Measurements from ENCODE around the gene SLC22A12.
"Not testable (repeated sequence)": the region's sequence is repeated elsewhere in the genome, so short reads cannot be mapped to it uniquely, and the experiment has no call there.

The SLC22A12 gene

DNA sequence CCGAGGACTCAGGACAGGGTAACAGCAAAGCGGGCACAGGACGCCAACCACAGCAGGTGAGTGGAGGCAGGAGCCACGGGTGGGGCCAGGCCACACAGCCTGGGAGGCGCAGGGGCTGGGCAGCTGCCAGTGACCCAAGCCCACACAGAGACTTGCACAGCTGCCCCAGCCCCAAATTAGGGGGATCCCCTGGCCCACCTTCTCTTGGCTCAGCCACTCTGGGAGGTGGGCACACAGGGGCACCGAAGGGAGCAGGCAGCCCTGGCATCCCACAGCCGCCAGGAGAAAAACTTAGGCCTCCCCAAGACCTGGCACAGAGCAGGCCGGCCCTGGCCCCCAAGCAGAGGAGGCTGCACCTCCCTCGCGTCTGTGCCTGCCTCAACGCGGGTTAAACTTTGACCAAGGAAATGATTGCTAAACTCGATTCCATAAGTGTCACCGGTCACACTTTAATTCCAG is at the start of gene SLC22A12:
Gene SLC22A12, plus strand, starts transcription at position 458 of the 459 bp plus-strand sequence. CDS start 337 bp downstream, outside the sequence.
- DNase-seq: no peak

DNA sequence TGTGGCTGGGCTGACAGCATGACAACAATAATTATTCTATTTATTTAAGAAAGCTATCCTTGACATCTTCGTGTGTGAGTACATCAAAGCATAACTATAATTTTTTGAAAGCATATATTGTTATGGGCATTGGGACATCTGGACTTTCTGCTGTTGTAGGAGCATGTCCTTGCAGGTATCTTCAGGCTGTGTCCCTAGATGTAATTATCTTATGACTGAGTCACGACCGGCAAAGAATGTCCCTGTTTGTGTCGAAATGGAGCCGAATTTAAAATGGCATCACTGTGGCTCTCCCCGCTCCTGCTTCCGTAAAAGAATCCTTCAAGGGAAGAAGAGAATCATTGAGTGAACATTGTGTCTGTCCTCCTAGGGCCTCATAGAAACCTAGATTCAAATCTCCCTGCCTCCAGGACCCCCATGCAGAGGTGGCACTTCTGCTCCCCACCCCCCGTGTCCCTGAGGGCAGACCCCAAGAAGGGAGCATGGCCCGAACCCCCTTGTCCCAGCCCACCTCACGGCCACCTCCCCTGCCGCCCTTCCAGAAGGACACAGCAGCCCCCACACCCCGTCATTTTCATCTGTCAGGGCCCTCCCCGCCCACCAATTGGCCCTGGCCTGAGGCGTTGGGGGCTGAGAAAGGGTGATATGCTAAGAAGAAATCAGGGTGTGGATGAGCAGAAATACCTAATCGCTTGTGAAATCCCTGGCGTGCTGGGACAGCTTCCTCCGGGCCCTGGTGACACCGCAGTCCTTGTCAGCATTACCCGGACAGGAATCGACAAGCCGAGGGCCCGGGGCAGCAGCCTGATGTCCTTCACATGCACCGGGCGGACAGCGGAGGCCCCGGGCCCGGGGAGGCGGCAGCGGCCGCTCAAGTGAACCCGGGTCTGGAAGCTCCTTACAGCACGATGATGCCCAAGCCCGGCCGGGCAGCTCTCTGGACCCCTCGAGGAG is 48.6 kb upstream of the SLC22A12 start:
- no peak for DNase-seq

GRCh38 chr11:64543818-64544217 is 47.2 kb upstream of the SLC22A12 start:
- DNase-seq: no peak

DNA sequence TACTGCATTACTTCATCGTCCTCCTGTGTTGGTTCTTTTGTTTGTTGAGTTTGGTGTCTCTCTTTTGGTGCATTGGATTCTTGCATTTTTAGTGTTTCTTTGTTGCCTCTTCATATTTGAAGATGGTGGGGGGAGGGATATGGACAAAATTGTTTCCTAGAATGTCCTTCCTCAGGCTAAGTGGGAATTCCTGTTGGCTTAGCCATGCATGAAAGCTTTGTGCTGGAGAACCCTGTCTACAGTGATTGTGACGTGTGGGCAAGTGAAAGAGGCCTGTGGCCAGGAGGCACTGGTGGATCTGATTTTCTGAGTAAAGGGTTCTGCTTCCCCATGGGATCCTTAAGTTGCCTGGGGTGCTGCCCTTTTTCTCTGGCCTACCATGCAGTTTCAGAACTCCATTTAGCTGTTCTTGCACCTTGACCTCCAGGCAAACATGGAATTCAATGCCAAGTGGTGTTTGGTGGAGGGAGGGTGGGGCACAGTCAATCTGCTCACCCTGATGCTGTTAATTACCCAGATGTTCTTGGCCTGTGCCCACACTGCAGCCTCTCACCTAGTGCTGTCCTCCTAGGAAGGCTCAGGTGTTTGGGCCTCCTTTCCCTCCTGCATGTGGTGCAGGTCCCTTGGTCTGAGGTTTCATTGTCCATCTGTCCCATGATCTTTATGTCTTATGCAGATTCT is 46.3 kb upstream of the SLC22A12 start:
- no peak for DNase-seq

DNA sequence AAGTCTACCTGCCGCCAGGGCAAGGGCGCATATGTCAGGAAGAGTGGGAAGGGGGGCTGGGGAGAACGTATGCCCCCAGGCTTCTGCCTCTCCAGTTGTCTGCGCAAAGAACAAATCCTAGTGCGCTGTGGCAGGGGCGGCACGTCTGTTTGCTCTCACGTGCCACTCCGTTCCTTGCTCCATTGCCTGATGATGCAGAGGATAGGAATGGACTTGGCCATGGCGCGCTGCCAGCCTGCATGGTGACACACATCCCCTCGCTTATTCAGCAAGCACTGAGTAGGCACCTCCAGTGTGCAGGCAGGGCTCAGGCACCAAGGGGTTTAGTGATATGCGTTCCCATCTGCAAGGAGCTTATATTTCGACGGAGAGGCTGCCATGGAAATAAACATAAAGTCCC is 45.4 kb upstream of the SLC22A12 start:
- DNase-seq: no peak

DNA sequence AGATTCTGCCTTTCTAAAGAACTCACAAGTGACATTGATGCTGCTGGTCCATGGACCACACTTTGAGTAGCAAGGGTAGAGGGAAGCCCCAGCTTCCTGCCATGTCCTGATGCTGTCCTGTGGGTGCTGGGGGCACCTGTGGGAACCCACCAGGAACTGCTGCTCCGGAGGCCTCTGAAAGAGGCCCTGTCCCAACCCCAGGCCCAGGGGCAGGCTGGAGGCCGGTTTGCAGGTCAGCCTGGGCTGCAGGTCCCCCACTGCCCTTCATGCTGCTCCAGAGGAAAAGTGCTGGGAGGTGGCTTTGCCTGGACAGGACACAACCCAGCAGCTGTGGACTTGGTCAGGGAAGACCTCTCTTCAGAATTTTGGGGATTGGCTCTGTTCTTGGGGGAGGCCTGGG is 44.8 kb upstream of the SLC22A12 start:
- DNase-seq: no peak

DNA sequence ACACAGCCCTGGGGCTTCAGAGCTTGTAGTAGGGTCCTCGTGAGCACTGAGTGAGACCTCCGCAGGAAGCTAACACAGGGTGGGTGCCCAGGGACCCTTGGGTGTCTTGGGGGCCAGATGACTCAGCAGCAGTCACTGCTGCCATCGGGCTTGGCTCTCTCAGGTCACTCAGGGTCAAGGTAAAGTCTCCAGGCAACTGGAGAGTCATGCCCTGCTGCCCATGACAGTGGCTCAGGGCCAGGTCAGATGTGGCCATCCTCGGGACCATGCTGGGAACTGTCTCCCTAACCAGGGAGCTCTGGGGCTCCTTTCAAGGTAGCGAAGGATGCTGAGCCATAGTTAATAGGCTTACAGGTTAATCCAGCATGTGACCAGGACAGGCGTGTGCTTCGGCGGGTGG is 44.4 kb upstream of the SLC22A12 start:
- no peak for DNase-seq

GRCh38 chr11:64549969-64550368 is 41.1 kb upstream of the SLC22A12 start:
- DNase-seq: no peak

GRCh38 chr11:64553554-64554201 is 37.3 kb upstream of the SLC22A12 start:
- peak; percentile 18 for DNase-seq

DNA sequence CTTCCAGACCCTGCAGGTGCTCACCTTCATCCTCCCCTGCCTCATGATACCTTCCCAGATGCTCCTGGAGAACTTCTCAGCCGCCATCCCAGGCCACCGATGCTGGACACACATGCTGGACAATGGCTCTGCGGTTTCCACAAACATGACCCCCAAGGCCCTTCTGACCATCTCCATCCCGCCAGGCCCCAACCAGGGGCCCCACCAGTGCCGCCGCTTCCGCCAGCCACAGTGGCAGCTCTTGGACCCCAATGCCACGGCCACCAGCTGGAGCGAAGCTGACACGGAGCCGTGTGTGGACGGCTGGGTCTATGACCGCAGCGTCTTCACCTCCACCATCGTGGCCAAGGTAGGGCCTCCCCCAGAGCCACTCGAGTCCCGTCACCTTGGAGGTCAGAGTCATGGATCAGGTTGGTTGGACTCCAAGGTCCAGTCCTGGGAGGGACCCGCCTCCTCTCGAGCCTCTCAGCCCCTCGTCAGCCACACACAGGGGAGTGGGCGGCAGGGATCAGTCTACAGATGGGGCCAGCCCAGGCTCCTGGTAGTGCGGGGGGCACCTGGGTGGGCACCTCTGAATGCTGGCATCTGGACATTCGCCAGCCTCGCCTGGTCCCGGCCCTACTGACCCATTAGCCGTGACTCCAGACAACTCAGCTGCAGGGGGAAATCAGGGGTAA is 34.8 kb upstream of the SLC22A12 start:
- DNase-seq: no peak

DNA sequence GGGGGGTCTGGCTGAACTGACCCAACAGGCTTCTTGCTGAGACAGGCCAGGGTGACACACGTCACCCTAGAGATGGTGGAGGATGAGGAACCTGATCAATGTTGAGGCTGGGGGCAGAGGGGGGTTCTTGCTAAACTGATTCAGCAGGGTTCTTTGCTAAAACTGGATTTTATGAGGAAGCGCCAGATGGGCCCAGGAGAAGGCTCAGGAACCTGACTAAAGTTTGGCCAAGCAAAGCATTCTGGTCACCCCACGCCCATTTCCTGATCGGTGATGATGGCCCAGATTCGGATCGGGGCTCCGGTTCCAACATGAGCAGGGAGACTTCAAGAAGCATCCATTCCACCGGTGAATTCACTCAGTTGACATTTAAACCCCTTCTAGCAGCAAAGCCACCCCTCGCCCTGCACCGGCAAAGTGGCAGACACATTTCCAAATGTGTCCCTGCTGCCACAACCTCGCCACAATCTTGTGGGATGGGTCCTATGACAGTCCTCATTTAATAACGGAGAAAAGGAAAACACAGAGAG is 34.2 kb upstream of the SLC22A12 start:
- DNase-seq: no peak

DNA sequence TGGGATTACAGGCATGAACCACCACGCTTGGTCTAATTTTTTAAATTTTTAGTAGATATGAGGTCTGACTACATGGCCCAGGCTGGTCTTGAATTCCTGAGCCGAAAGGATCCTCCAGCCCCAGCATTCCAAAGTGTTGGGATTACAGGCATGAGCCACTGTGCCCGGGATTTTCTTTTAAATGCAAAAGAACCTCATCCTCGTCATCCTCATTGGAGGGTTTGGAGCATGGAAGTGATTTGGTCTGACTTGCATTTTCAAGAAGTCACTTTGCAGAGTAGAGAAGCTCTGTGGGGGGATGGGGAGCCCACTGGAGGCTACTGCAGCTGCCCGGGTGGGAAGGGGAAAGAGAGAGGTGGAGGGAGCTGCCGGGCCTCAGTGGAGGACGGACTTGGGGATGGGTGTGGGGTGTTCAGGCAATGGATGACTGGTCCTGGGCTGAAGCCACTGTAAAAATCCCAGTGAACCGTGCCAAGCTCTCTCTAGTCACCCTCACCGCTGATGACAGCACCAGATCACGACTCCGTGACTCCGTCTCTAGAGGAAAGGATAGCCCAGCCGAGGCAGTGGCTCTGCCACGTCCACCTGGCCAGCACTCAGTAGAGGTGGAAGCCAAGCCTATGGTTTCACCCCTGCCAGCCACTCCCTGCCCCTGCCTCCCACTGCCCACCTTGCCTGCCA is 32.8 kb upstream of the SLC22A12 start:
- no peak for DNase-seq

- DNase-seq: no peak
These were observed 32.2 kb upstream of the SLC22A12 start for GRCh38 chr11:64558869-64559268.

DNA sequence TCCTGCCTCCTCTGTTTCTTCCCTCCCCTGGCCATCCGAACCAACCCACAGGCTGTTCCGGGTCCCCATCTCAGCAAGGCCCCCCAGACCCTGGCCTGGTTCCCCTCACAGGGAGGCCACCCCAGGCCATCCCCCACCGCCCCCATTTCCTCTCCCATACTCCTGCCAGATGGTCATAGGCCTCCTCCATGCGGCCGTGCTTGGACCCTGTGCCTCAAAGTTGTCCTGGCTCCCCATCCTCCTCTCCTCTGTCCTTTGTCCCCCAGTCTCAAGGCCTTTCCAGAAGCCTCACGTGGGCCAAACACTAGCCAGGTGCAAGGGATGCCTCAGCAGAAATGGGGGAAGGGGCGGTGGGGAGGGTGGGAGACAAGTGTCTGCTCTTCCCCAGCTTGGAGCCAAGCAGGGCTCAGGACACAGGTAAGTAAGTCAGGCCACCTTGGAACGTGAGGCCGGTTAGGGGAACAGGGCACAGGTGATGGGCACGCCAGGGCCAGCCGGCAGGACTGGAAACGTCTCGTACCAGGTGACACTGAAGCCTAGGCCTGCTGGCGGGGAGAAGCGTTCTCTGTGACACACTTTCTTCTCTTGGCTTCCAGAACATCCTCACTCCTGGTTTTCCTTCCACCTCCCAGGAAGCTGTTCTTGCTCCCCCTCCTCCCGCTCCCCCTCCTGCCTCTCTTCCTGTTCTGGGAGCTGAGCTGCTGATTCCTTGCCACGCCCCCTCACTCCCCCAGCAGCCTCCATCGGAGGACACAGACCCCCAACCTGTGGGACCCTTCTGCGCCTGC is 31.5 kb upstream of the SLC22A12 start:
- DNase-seq: no peak

- DNase-seq: no peak
These were observed 30.8 kb upstream of the SLC22A12 start for GRCh38 chr11:64560139-64560771.

DNA sequence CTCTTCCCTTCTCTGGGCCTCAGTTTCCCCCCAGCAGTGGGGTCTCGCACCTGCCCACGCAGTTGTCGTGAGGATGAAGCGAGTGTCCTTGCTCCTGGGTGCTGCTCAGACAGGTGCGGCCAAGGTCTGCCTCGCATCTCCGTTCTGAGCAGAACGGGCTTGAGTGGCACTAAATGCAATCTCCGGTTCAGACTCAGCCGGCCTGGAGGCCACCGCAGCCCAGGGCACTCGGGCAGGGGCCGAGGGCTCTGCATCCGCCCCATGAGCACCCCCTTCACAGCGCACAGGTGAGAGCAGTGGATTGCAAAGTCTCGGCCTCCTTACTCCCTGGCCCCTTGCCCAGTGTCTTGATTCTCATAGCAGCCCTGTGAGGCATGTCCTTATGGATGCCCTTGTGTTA is 30.1 kb upstream of the SLC22A12 start:
- DNase-seq: no peak

DNA sequence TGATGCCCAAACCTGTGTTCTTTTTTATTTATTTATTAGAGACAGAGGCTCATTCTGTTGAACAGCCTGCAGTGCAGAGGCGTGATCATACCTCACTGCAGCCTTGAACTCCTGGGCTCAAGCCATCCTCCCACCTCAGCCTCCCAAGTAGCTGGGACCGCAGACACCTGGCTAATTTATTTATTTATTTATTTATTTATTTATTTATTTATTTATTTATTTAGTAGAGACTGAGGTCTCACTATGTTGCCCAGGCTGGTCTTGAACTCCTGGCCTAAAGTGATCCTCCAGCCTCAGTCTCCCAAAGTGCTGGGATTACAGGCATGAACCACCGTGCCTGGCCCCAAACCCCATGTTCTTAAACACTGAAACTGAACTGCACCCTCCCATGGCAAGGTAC is 29.6 kb upstream of the SLC22A12 start:
- not testable (repeated sequence) for DNase-seq

DNA sequence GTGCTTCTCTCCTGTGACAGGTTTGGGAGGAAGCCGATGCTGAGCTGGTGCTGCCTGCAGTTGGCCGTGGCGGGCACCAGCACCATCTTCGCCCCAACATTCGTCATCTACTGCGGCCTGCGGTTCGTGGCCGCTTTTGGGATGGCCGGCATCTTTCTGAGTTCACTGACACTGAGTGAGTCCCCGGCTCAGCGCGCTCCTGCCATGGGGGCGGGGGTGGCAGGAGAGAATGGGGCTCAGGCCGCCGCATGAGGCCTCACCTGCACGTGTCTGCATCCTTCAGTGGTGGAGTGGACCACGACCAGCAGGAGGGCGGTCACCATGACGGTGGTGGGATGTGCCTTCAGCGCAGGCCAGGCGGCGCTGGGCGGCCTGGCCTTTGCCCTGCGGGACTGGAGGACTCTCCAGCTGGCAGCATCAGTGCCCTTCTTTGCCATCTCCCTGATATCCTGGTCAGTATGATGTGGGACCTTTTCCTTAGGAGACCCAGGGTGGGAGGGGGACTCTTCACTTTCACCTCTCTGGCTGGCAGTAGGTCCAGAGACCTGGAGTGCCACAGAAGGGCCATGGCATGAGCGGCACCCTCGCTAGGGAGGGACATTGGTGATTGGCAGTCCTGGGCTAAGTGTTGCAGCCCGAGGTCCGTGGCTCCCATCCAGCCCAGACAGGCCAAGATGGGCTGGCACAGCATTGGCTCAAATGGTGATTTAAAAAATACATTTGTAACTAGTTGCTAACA is 28.9 kb upstream of the SLC22A12 start:
- no peak for DNase-seq

- no peak for DNase-seq
These were observed 28.2 kb upstream of the SLC22A12 start for GRCh38 chr11:64562723-64563351.

Measured in NK-92 treated with Interleukin-12 subunit alpha and Interleukin-12 subunit beta, amount 100 ng/mL, for 24 hours (cell line).